GM21447 (cell line): ENCODE results near the gene RFWD3.
"Not testable (repeated sequence)": the region's sequence is repeated elsewhere in the genome, so short reads cannot be mapped to it uniquely, and the experiment has no call there.

Experiments
- ATAC-seq: cut with Tn5 transposase; IDR thresholded peaks from one replicate; pipeline ENCODE4 v1.9.1; 2021; ENCODE audit not compliant: unreplicated experiment

The RFWD3 gene

GRCh38 chr16:74666425-74667254 lies at the start of gene RFWD3:
Gene RFWD3, minus strand, starts transcription at chr16:74666877. Its CDS starts 5,428 bp downstream, at chr16:74661449.
- peak; percentile 100 for ATAC-seq

- ATAC-seq = no peak
These were observed 49.7 kb upstream of the RFWD3 start for GRCh38 chr16:74716355-74716754.

GRCh38 chr16:74713876-74714275 lies 47.2 kb upstream of the RFWD3 start:
- ATAC-seq = no peak

GRCh38 chr16:74713325-74713724 lies 46.6 kb upstream of the RFWD3 start:
- ATAC-seq = no peak

GRCh38 chr16:74711938-74712337 lies 45.3 kb upstream of the RFWD3 start:
- no peak for ATAC-seq

GRCh38 chr16:74710401-74710800 lies 43.7 kb upstream of the RFWD3 start:
- ATAC-seq = no peak

- ATAC-seq = peak; percentile 74
These were observed 42.8 kb upstream of the RFWD3 start for GRCh38 chr16:74709441-74709877.

DNA sequence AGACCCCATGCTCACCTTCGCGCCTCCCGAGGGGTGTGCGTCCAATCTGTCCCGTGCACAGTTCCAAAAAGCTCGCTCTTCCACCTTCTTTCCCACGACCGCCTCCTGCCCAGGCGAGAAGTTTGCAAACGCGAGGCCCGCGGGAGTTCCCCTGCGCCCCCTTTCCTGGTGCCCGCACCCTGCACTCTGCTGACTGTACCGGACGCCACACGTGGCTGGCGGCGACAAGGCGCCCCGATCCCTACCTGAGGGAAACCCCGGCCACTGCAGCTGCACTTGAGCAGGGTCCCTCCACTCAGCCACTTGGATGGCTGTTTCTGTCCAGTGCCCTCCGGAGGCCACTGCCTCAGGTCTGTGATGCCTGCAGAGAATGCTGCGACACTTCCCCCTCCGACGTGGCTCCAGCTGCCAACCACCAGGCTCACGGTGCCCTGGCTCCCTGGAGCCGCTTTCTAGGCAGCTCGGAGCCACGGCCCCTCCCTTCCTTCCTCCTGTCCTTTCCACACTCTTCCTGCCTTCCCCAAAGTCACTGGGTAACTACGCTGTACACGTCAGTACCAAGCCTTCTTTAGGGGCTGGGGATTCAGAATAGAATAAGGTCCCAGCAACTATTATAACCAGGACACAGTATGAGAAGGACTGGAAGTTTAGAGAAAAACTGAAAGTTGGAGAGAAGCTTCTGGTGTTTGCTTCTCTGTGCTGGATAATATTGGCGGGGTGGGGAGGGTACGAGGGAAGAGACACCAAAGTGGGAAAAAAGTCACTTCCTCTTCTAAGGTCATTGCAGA lies 34.0 kb upstream of the RFWD3 start, which contains the start of gene MLKL:
Gene MLKL (minus strand): TSS at position 425 of the 788 bp plus-strand sequence. CDS start 5,105 bp downstream, outside the sequence.
- ATAC-seq = peak; percentile 44

GRCh38 chr16:74700116-74700437 lies 33.4 kb upstream of the RFWD3 start:
- peak; percentile 20 for ATAC-seq

GRCh38 chr16:74699666-74700065 lies 33.0 kb upstream of the RFWD3 start:
- no peak for ATAC-seq

GRCh38 chr16:74698222-74698621 lies 31.5 kb upstream of the RFWD3 start:
- ATAC-seq = no peak

GRCh38 chr16:74695450-74696422 lies 29.1 kb upstream of the RFWD3 start:
- ATAC-seq = peak; percentile 81

GRCh38 chr16:74691093-74691855 lies 24.6 kb upstream of the RFWD3 start:
- ATAC-seq = no peak

GRCh38 chr16:74682556-74682955 lies 15.9 kb upstream of the RFWD3 start:
- ATAC-seq = no peak

DNA sequence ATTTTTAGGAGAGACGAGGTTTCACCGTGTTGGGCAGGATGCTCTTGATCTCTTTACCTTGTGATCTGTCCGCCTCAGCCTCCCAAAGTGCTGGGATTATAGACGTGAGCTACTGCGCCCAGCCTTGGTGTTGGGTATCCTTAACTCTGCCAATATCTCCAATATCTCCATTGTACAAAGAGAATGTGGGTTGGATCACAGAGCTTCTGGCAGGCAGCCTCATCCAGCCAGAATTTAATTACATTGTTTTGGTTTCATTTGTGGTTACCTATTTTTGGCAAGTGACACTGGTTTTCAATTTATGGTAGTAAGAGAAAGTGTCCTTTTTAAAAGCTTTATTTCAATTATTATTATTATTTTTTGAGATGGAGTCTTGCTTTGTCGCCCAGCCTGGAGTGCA lies 14.0 kb upstream of the RFWD3 start:
- no peak for ATAC-seq

DNA sequence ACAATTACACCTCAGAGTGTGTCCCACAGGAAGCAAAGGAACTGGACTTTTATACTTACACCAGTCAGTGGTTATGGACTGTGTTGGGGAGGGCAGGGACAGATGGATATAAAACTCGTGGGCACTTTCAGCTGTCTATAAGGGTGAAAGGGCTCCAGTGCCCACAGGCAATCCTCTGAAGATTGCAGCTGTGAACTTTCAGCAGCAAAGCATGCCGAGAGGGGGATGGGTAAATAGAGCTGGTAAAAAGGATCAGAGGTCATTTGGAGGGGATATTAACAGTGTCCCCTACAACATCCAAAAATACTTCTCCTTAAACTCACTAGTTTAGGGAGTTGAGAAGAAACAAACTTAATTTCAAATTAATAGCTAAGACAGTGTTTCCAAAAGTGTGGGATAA lies 13.3 kb upstream of the RFWD3 start:
- ATAC-seq = no peak

DNA sequence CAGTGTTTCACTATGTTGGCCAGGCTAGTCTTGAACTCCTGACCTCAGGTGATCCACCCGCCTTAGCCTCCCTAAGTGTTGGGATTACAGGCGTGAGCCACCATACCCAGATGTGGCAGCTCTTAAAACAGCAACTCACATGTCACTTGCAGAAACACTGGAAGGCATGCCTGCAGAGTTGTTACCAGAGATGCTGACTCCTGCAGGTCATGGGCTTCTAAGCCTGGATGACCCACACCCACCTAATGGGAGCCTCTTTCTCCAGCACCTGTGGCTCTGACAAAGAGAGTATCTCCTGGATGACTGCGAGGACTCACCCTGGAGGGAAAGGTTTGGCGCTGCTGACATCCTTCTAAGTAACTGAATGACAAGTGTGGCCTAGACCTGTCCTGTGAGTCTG lies 11.2 kb upstream of the RFWD3 start:
- ATAC-seq = no peak

- no peak for ATAC-seq
These were observed 7.2 kb upstream of the RFWD3 start for GRCh38 chr16:74673876-74674275.

- not testable (repeated sequence) for ATAC-seq
These were observed 2.2 kb upstream of the RFWD3 start for GRCh38 chr16:74668877-74669276.

- no peak for ATAC-seq
These were observed 601 bp upstream of the RFWD3 start for GRCh38 chr16:74667255-74667700.
